NB4 (cell line): ENCODE data around the gene ZNF70.

Experiments
- MYC ChIP-seq: IDR thresholded peaks from 2 replicates; pipeline ENCODE4 v1.6.1; 2011; ENCODE audit warnings: low read depth, low read length
- POLR2A ChIP-seq: IDR thresholded peaks from 2 replicates; pipeline ENCODE4 v1.6.1; 2011; ENCODE audit warnings: mild to moderate bottlenecking; ENCODE audit not compliant: insufficient read length; ENCODE audit errors: extremely low read depth
- TF ChIP-seq, protein P1 (sequence below): IDR thresholded peaks from one replicate; pipeline ENCODE4 v1.5.1; 2012; ENCODE audit warnings: low read depth, low read length
- TF ChIP-seq, protein P2 (sequence below): IDR thresholded peaks from 2 replicates; pipeline ENCODE4 v1.6.1; 2011; ENCODE audit warnings: low read depth, low read length

DNA sequence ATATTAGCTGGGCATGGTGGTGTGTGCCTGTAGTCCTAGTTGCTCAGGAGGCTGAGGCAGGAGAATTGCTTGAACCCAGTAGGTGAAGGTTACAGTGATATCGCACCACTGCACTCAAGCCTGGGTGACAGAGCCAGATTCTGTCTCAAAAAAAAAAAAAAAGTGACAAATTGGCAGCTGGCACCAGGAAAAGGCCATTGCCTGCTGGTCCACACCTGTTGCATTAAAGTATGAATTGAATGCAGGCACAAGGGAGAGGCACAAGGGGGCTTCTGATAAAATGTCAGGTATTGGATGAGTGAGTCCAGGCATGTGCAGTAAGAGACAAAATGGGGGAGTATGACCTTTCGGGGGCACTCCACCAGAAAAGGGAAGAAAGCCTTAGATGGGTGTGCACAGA, 28.2 kb downstream of the ZNF70 start:
- TF ChIP-seq, protein P1, sequence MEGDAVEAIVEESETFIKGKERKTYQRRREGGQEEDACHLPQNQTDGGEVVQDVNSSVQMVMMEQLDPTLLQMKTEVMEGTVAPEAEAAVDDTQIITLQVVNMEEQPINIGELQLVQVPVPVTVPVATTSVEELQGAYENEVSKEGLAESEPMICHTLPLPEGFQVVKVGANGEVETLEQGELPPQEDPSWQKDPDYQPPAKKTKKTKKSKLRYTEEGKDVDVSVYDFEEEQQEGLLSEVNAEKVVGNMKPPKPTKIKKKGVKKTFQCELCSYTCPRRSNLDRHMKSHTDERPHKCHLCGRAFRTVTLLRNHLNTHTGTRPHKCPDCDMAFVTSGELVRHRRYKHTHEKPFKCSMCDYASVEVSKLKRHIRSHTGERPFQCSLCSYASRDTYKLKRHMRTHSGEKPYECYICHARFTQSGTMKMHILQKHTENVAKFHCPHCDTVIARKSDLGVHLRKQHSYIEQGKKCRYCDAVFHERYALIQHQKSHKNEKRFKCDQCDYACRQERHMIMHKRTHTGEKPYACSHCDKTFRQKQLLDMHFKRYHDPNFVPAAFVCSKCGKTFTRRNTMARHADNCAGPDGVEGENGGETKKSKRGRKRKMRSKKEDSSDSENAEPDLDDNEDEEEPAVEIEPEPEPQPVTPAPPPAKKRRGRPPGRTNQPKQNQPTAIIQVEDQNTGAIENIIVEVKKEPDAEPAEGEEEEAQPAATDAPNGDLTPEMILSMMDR = no peak
- no peak for TF ChIP-seq POLR2A
- TF ChIP-seq MYC = no peak
- TF ChIP-seq, protein P2, sequence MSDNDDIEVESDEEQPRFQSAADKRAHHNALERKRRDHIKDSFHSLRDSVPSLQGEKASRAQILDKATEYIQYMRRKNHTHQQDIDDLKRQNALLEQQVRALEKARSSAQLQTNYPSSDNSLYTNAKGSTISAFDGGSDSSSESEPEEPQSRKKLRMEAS = no peak
